H9 (cell line): ENCODE measurements around the gene RSBN1L. TPM values are rescaled to one million over a fixed set of nuclear protein-coding genes. Genes with fewer than 3 reads are reported as not detected.

Source experiments
- DNase-seq: peaks from one replicate; pipeline ENCODE4 v3.0.0-alpha.2; 2017
- H2AFZ ChIP-seq: one replicate; pipeline ENCODE4 v1.6.1; 2013; ENCODE audit warnings: mild to moderate bottlenecking, low read length, control low read depth, moderate library complexity
- H2AK5ac ChIP-seq: 2 replicates; pipeline ENCODE4 v1.6.1; 2013; ENCODE audit warnings: low read length, control low read depth, mixed read lengths; ENCODE audit not compliant: insufficient read length
- H2BK120ac ChIP-seq: one replicate; pipeline ENCODE4 v1.6.1; 2013; ENCODE audit warnings: low read depth, mild to moderate bottlenecking, low read length, control low read depth, inconsistent platforms; ENCODE audit not compliant: poor library complexity, severe bottlenecking
- H2BK12ac ChIP-seq: 2 replicates; pipeline ENCODE4 v1.6.1; 2013; ENCODE audit warnings: low read length, control low read depth, mixed read lengths, low read depth; ENCODE audit not compliant: insufficient read length
- H2BK15ac ChIP-seq: 2 replicates; pipeline ENCODE4 v1.6.1; 2013; ENCODE audit warnings: low read depth, low read length, control low read depth
- H2BK20ac ChIP-seq: one replicate; pipeline ENCODE4 v1.6.1; 2013; ENCODE audit warnings: low read depth, mild to moderate bottlenecking, low read length, control low read depth, inconsistent platforms; ENCODE audit not compliant: poor library complexity, severe bottlenecking
- H2BK5ac ChIP-seq: 2 replicates; pipeline ENCODE4 v1.6.1; 2013; ENCODE audit warnings: low read length, control low read depth, mixed read lengths; ENCODE audit not compliant: insufficient read length
- H3K14ac ChIP-seq: 2 replicates; pipeline ENCODE4 v1.6.1; 2013; ENCODE audit warnings: low read length, control low read depth; ENCODE audit not compliant: insufficient read depth
- H3K18ac ChIP-seq: 2 replicates; pipeline ENCODE4 v1.6.1; 2013; ENCODE audit warnings: low read depth, mild to moderate bottlenecking, mixed read lengths, low read length, control low read depth; ENCODE audit not compliant: insufficient read length
- H3K23ac ChIP-seq: 2 replicates; pipeline ENCODE4 v1.6.1; 2013; ENCODE audit warnings: low read length, control low read depth, mixed read lengths, low read depth; ENCODE audit not compliant: insufficient read length
- H3K23me2 ChIP-seq: 2 replicates; pipeline ENCODE4 v1.6.1; 2013; ENCODE audit warnings: low read depth, mild to moderate bottlenecking, mixed read lengths, low read length, control low read depth; ENCODE audit not compliant: insufficient read length, poor library complexity, severe bottlenecking
- H3K27ac ChIP-seq: 2 replicates; pipeline ENCODE4 v1.5.1; 2013; ENCODE audit warnings: low read length, control low read depth, mixed read lengths, low read depth; ENCODE audit not compliant: insufficient read length
- H3K27me3 ChIP-seq: 2 replicates; pipeline ENCODE4 v1.6.1; 2013; ENCODE audit warnings: low read length, control low read depth, inconsistent platforms; ENCODE audit not compliant: insufficient read depth
- H3K4ac ChIP-seq: 2 replicates; pipeline ENCODE4 v1.6.1; 2013; ENCODE audit warnings: low read depth, mild to moderate bottlenecking, control low read depth, inconsistent platforms, low read length, moderate library complexity
- H3K4me1 ChIP-seq: 2 replicates; pipeline ENCODE4 v1.6.1; 2013; ENCODE audit warnings: low read length, control low read depth, inconsistent platforms; ENCODE audit not compliant: insufficient read depth
- H3K4me2 ChIP-seq: 2 replicates; pipeline ENCODE4 v1.6.1; 2013; ENCODE audit warnings: low read length, control low read depth, mixed read lengths; ENCODE audit not compliant: insufficient read length, insufficient read depth
- H3K56ac ChIP-seq: 2 replicates; pipeline ENCODE4 v1.6.1; 2013; ENCODE audit warnings: low read depth, mild to moderate bottlenecking, mixed read lengths, low read length, control low read depth; ENCODE audit not compliant: insufficient read length
- H3K79me1 ChIP-seq: 2 replicates; pipeline ENCODE4 v1.6.1; 2013; ENCODE audit warnings: low read depth, mild to moderate bottlenecking, moderate library complexity, low read length, control low read depth, inconsistent platforms; ENCODE audit not compliant: insufficient read depth, poor library complexity, severe bottlenecking
- H3K79me2 ChIP-seq: 2 replicates; pipeline ENCODE4 v1.6.1; 2013; ENCODE audit warnings: low read length, control low read depth, inconsistent platforms; ENCODE audit not compliant: insufficient read depth
- H3K9ac ChIP-seq: 2 replicates; pipeline ENCODE4 v1.6.1; 2013; ENCODE audit warnings: low read length, control low read depth, mixed read lengths; ENCODE audit not compliant: insufficient read length; ENCODE audit errors: extremely low read depth
- H3K9me3 ChIP-seq: one replicate; pipeline ENCODE4 v1.6.1; 2013; ENCODE audit warnings: low read depth, low read length, inconsistent platforms; ENCODE audit not compliant: control insufficient read depth
- H3T11ph ChIP-seq: one replicate; pipeline ENCODE4 v1.6.1; 2013; ENCODE audit warnings: mild to moderate bottlenecking, low read length, control low read depth, inconsistent platforms
- H4K20me1 ChIP-seq: one replicate; pipeline ENCODE4 v1.6.1; 2013; ENCODE audit not compliant: control insufficient read depth, insufficient read length, insufficient read depth
- H4K5ac ChIP-seq: 2 replicates; pipeline ENCODE4 v1.6.1; 2013; ENCODE audit warnings: low read depth, mild to moderate bottlenecking, mixed read lengths, low read length, control low read depth; ENCODE audit not compliant: insufficient read length
- H4K8ac ChIP-seq: replicated peaks from 2 replicates; pipeline ENCODE4 v1.6.1; 2013; ENCODE audit warnings: low read length, control low read depth, mixed read lengths, low read depth; ENCODE audit not compliant: insufficient read length
- H4K91ac ChIP-seq: 2 replicates; pipeline ENCODE4 v1.6.1; 2013; ENCODE audit warnings: low read depth, mild to moderate bottlenecking, moderate library complexity, mixed read lengths, low read length, control low read depth; ENCODE audit not compliant: insufficient read length
- H3K27ac Mint-ChIP-seq, 3 experiments: 2 replicates in 2 of 3; 3 replicates in 1 of 3; pipeline ENCODE4 v1.8.0; 2020 to 2021; ENCODE audit warnings: mixed read lengths in 3 of 3, mild to moderate bottlenecking in 1 of 3, moderate library complexity in 1 of 3
- H3K27me3 Mint-ChIP-seq: 2 replicates; pipeline ENCODE4 v1.8.0; 2021; ENCODE audit warnings: low read depth, mild to moderate bottlenecking, moderate library complexity, mixed read lengths
- H3K36me3 Mint-ChIP-seq, 3 experiments: 2 replicates in 2 of 3; 3 replicates in 1 of 3; pipeline ENCODE4 v1.8.0; 2020 to 2021; ENCODE audit warnings: low read depth in 3 of 3, mixed read lengths in 3 of 3; ENCODE audit not compliant: insufficient read depth in 1 of 3
- H3K4me1 Mint-ChIP-seq, 2 experiments: 2 replicates each; pipeline ENCODE4 v1.8.0; 2020; ENCODE audit warnings: mixed read lengths in 2 of 2
- H3K4me3 Mint-ChIP-seq, 2 experiments: 2 replicates in 1 of 2; 3 replicates in 1 of 2; pipeline ENCODE4 v1.8.0; 2020 to 2021; ENCODE audit warnings: mild to moderate bottlenecking in 2 of 2, mixed read lengths in 2 of 2, moderate library complexity in 1 of 2
- H3K9me3 Mint-ChIP-seq, 2 experiments: 2 replicates in 1 of 2; 3 replicates in 1 of 2; pipeline ENCODE4 v1.8.0; 2020; ENCODE audit warnings: mild to moderate bottlenecking in 2 of 2, mixed read lengths in 2 of 2, moderate library complexity in 1 of 2
- CTCF ChIP-seq: fragments of 200-600 bp; sonication (generic); conservative IDR thresholded peaks from 3 replicates; pipeline ENCODE4 v1.8.0; 2021; ENCODE audit warnings: antibody characterized with exemption, mild to moderate bottlenecking
- WGBS: extraction: QIAGEN DNeasy Blood & Tissue Kit; methylation state at CpG from one replicate; pipeline ENCODE4 v1.1.7; 2013; ENCODE audit warnings: missing lambda C conversion rate, low lambda C conversion rate, mixed read lengths; ENCODE audit not compliant: insufficient read length; ENCODE audit errors: extremely low coverage; 5-methylcytosine and 5-hydroxymethylcytosine counted together
- total RNA-seq: library from RNA; stranded (reverse); gene quantifications from 2 replicates; pipeline ENCODE4 v1.2.1, GENCODE V29; 2021

The RSBN1L gene
- total RNA-seq, 1 experiment from 2014 or later: 20.6 TPM

- no peak overlapping the region for H4K91ac ChIP-seq
- H3K4me2 ChIP-seq: no peak overlapping the region
- no peak overlapping the region for H3K4me3 Mint-ChIP-seq
- no peak overlapping the region for H4K8ac ChIP-seq
- no peak overlapping the region for H2AK5ac ChIP-seq
- H3T11ph ChIP-seq: no peak overlapping the region
- no peak overlapping the region for H3K4ac ChIP-seq
- H4K5ac ChIP-seq: no peak overlapping the region
- H3K36me3 Mint-ChIP-seq: peaks cover 9 to 35% (median 35%) of the 10 kb centered on the region in 3 experiments; a peak in 6 of 7 replicates
- H2BK120ac ChIP-seq: no peak overlapping the region
- no peak overlapping the region for H3K9ac ChIP-seq
- H3K23ac ChIP-seq: no peak overlapping the region
- peak overlapping the region in 1 of 3 experiments; percentile 86; a peak in 3 of 7 replicates for H3K27ac Mint-ChIP-seq
- peaks cover 6% of the 10 kb centered on the region for H3K79me1 ChIP-seq
- peaks cover 2% of the 10 kb centered on the region for H4K20me1 ChIP-seq
- no peaks in the 10 kb centered on the region for H3K9me3 ChIP-seq
- WGBS: no CpG with 5 or more reads among the region's 1 CpG
- no peak overlapping the region for H3K27ac ChIP-seq
- H3K79me2 ChIP-seq: peaks cover 6% of the 10 kb centered on the region; the same call in 1 of the 2 replicates
- H2BK5ac ChIP-seq: no peak overlapping the region
- H3K56ac ChIP-seq: no peak overlapping the region
- DNase-seq: no peak
- no peaks in the 10 kb centered on the region for H3K9me3 Mint-ChIP-seq
- H3K14ac ChIP-seq: no peak overlapping the region
- no peak for TF ChIP-seq CTCF
- no peak overlapping the region for H3K18ac ChIP-seq
- H3K23me2 ChIP-seq: no peaks in the 10 kb centered on the region
- H2BK20ac ChIP-seq: no peak overlapping the region
- peaks cover 33 to 40% of the 10 kb centered on the region in 2 experiments for H3K4me1 Mint-ChIP-seq
- no peaks in the 10 kb centered on the region for H3K27me3 ChIP-seq
- no peak overlapping the region for H2BK12ac ChIP-seq
- peaks cover 3% of the 10 kb centered on the region; the same call in 1 of the 2 replicates for H3K4me1 ChIP-seq
- no peaks in the 10 kb centered on the region for H3K27me3 Mint-ChIP-seq
- H2AFZ ChIP-seq: no peak overlapping the region
- no peak overlapping the region for H2BK15ac ChIP-seq
Observed at GRCh38 chr7:77687747-77688144, 8.5 kb upstream of the RSBN1L start.
